ENCODE measurements around the gene LTB. TPM values are rescaled to one million over a fixed set of nuclear protein-coding genes. Genes with fewer than 3 reads are reported as not detected.

LTB gene
- polyA plus RNA-seq, 1 donor from 2014 or later, result not detected

DNA sequence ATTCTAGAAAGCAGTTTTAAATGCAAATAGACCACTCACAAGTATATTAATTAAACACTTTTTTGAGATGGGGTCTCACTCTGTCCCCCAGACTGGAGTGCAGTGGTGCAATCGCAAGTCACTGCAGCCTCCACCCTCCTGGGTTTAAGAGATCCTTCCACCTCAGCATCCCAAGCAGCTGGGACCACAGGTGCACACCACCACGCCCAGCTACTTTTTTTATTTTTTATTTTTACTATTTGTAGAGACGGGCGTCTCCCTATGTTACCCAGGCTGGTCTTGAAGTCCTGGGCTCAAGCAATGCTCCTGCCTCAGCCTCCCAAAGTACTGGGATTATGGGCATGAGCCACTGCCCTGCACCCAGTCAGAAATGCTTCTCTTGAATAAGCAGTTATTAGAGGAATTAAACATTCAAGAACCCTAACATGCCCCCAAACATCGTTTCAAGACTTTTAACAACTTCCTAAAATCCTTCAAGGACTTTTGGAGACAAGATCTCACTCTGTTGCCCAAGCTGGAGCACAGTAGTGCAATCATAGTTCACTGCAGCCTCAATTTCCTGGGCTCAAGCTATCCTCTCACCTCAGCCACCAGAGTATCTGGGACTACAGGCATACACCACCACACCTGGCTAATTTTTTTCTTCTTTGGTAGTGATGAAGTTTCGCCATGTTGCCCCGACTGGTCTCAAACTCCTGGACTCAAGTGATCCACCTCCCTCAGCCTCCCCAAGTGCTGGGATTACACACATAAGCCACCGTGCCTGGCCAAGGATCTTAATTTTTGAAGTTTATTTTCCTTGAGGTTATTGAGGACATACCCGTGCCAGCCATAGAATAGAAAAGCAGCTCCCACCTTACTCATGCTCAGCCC is 50.2 kb downstream of the LTB start:
- Histone ChIP-seq H3K9ac (ENCODE audit: low read length) (no peak overlapping the region), H3K4me2 (ENCODE audit: low read length) (no peak overlapping the region), H3K9me2 (ENCODE audit: insufficient read depth, low read length) (no peaks in the 10 kb centered on the region), H3K36me3 (ENCODE audit: insufficient read depth, low read length) (no peaks in the 10 kb centered on the region), H2AFZ (ENCODE audit: low read depth, low read length) (no peak overlapping the region), H4K20me1 (ENCODE audit: insufficient read depth) (peaks cover 24% of the 10 kb centered on the region), H3K4me3 (ENCODE audit: low read length) (no peak overlapping the region), H3K27me3 (ENCODE audit: insufficient read depth, low read depth, low read length) (no peaks in the 10 kb centered on the region), H3K9me3 (ENCODE audit: low read length) (no peaks in the 10 kb centered on the region), H3K79me2 (replicated peaks; ENCODE audit: insufficient read depth, low read length) (peaks cover 10% of the 10 kb centered on the region), H3F3A (ENCODE audit: insufficient read depth, low read length, poor library complexity, severe bottlenecking) (peaks cover 3% of the 10 kb centered on the region), H3K27ac (ENCODE audit: low read length) (no peak overlapping the region)
- TF ChIP-seq EP300 (conservative IDR thresholded peaks at IDR 0.05; ENCODE audit: poor library complexity, severe bottlenecking) (no peak), RAD21 (conservative IDR thresholded peaks at IDR 0.05) (no peak), MXI1 (conservative IDR thresholded peaks at IDR 0.05; ENCODE audit: poor library complexity, severe bottlenecking) (no peak), SMC3 (conservative IDR thresholded peaks at IDR 0.05; ENCODE audit: poor library complexity) (no peak), POLR2AphosphoS5 (IDR thresholded peaks at IDR 0.05) (no peak), EZH2 (IDR thresholded peaks at IDR 0.05; ENCODE audit: borderline replicate concordance, insufficient read depth, low read length, poor library complexity, severe bottlenecking) (no peak), TAF1 (IDR thresholded peaks at IDR 0.05; ENCODE audit: low read depth) (no peak), CTCF (IDR thresholded peaks at IDR 0.05; ENCODE audit: poor library complexity, severe bottlenecking) (no peak)
- TF ChIP-seq, protein P1, sequence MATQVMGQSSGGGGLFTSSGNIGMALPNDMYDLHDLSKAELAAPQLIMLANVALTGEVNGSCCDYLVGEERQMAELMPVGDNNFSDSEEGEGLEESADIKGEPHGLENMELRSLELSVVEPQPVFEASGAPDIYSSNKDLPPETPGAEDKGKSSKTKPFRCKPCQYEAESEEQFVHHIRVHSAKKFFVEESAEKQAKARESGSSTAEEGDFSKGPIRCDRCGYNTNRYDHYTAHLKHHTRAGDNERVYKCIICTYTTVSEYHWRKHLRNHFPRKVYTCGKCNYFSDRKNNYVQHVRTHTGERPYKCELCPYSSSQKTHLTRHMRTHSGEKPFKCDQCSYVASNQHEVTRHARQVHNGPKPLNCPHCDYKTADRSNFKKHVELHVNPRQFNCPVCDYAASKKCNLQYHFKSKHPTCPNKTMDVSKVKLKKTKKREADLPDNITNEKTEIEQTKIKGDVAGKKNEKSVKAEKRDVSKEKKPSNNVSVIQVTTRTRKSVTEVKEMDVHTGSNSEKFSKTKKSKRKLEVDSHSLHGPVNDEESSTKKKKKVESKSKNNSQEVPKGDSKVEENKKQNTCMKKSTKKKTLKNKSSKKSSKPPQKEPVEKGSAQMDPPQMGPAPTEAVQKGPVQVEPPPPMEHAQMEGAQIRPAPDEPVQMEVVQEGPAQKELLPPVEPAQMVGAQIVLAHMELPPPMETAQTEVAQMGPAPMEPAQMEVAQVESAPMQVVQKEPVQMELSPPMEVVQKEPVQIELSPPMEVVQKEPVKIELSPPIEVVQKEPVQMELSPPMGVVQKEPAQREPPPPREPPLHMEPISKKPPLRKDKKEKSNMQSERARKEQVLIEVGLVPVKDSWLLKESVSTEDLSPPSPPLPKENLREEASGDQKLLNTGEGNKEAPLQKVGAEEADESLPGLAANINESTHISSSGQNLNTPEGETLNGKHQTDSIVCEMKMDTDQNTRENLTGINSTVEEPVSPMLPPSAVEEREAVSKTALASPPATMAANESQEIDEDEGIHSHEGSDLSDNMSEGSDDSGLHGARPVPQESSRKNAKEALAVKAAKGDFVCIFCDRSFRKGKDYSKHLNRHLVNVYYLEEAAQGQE (IDR thresholded peaks at IDR 0.05; ENCODE audit: borderline replicate concordance), result no peak

DNA sequence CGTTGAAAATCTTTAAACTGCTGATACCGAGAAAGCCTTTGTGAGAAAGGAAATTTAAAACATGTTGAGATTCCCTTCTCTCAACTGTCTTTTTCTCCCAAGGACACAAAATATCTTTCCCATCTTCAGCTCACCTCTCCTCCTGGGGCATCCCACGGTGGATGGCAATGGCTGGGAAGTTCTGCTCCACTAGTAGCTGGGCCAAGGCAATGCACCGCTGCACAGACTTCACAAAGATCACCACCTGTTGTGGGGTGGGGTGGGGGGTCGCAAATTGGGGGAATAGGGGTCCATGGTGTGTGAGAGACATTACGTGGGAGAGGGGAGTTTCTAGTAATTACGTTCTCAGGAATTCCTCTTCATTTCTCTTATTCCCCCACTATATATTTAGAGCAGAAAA is 51.1 kb downstream of the LTB start:
- H3K79me2 ChIP-seq (replicated peaks; ENCODE audit: insufficient read depth, low read length), result peaks cover 4% of the 10 kb centered on the region
- peaks cover 16% of the 10 kb centered on the region for H4K20me1 ChIP-seq (ENCODE audit: insufficient read depth)
- no peak for TF ChIP-seq EP300 (conservative IDR thresholded peaks at IDR 0.05; ENCODE audit: poor library complexity, severe bottlenecking)
- H3K27me3 ChIP-seq (ENCODE audit: insufficient read depth, low read depth, low read length), result no peaks in the 10 kb centered on the region
- H3K9me2 ChIP-seq (ENCODE audit: insufficient read depth, low read length), result no peaks in the 10 kb centered on the region
- H3K27ac ChIP-seq (ENCODE audit: low read length), result no peak overlapping the region
- H3K36me3 ChIP-seq (ENCODE audit: insufficient read depth, low read length), result no peaks in the 10 kb centered on the region
- H2AFZ ChIP-seq (ENCODE audit: low read depth, low read length), result no peak overlapping the region
- no peak overlapping the region for H3K9ac ChIP-seq (ENCODE audit: low read length)
- no peak overlapping the region for H3K4me3 ChIP-seq (ENCODE audit: low read length)
- peaks cover 3% of the 10 kb centered on the region for H3F3A ChIP-seq (ENCODE audit: insufficient read depth, low read length, poor library complexity, severe bottlenecking)
- H3K4me2 ChIP-seq (ENCODE audit: low read length), result no peak overlapping the region
- no peaks in the 10 kb centered on the region for H3K9me3 ChIP-seq (ENCODE audit: low read length)
